GM21447 (cell line): ENCODE data around the gene UGT3A1.

Source experiments
- ATAC-seq: cut with Tn5 transposase; IDR thresholded peaks from one replicate; pipeline ENCODE4 v1.9.1; 2021; ENCODE audit not compliant: unreplicated experiment

UGT3A1 gene

GRCh38 chr5:35908814-35909213 is 82.4 kb downstream of the UGT3A1 start:
- ATAC-seq, result no peak

DNA sequence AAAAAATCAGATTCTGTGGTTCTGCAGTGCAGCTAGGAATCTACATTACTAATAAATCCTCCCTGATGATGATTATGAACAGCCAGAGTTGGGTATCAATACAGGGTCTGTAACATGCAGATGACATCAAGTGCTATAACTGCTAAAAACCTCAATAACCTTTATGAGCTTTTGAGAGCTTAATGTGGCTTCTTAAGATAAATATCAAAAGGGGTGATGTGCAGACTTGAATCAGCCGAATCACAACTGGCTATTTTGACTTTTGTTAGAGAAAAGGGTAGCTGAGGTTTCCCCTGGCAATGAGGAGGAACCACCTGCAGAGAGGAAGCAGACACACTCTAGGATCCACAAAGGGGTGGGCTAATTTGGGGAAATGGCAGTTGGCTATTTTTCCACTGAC is 83.0 kb downstream of the UGT3A1 start:
- no peak for ATAC-seq

- peak; percentile 55 for ATAC-seq
These were observed 86.6 kb downstream of the UGT3A1 start for GRCh38 chr5:35904443-35905132.

DNA sequence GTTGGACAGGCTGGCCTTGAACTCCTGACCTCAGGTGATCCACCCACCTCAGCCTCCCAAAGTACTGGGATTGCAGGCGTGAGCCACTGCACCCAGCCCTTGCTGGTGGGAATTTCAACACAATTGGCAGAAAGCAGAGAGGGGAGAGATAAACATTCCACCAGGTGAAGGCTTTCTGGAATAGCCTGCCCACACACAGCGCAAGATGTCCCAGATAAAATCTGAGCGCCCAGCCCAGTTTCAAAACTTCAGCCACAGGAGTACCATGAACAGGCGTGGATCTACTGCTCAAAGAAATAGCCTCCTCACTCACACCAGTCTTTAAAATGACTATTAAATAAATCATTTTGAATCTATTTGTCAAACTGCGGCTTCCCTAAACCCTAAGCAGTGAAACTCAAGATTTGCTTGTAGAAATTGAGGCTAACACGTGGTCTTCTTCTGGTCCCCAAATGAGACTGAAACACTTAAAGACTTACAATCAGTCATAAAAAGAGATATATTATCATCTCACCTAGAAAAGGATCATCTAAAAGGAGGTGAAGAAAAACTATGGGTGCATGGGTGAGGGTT is 87.5 kb downstream of the UGT3A1 start:
- ATAC-seq, result no peak

GRCh38 chr5:35902046-35902672 is 89.0 kb downstream of the UGT3A1 start:
- peak; percentile 68 for ATAC-seq
